Uterus (tissue), 2 donors: Measurements from ENCODE around the gene KCNK2.

Experiments
- POLR2A ChIP-seq, 2 donors: fragments of 450-650 bp; IDR thresholded peaks; one replicate each; pipeline ENCODE4 v1.6.1; 2016; ENCODE audit warnings: antibody characterized with exemption in 2 of 2, mild to moderate bottlenecking in 1 of 2, moderate library complexity in 1 of 2
- TF ChIP-seq, protein P1 (sequence below), 4 experiments: fragments of 200-600 bp in 2 of 4; fragments of 450-650 bp in 2 of 4; sonication (generic) in 2 of 4; IDR thresholded peaks; one replicate each; pipeline ENCODE4 v1.5.1; 2016 to 2019; ENCODE audit warnings: antibody characterized with exemption in 4 of 4, mild to moderate bottlenecking in 2 of 4, moderate library complexity in 1 of 4

DNA sequence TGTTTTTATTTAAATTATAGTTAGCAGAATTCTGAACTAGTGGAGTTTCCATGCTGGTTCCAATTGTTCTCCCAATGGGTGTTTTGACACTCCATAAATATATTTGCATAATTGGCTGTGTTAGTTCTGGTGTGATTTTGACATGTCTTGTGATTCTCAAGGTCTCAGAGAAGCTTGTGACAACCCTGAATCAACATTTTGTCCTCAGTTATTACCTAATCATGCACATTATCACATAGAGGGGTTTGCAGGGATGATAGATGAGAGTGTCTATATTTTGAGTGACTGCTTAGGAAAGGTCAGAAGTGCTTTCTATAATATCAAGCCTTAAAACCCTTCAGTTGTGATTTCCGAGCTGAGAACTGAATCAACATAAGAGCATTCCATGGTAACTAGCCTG, 11.5 kb upstream of the KCNK2 start:
- no peak for TF ChIP-seq POLR2A (IDR thresholded peaks at IDR 0.05)
- TF ChIP-seq, protein P1, sequence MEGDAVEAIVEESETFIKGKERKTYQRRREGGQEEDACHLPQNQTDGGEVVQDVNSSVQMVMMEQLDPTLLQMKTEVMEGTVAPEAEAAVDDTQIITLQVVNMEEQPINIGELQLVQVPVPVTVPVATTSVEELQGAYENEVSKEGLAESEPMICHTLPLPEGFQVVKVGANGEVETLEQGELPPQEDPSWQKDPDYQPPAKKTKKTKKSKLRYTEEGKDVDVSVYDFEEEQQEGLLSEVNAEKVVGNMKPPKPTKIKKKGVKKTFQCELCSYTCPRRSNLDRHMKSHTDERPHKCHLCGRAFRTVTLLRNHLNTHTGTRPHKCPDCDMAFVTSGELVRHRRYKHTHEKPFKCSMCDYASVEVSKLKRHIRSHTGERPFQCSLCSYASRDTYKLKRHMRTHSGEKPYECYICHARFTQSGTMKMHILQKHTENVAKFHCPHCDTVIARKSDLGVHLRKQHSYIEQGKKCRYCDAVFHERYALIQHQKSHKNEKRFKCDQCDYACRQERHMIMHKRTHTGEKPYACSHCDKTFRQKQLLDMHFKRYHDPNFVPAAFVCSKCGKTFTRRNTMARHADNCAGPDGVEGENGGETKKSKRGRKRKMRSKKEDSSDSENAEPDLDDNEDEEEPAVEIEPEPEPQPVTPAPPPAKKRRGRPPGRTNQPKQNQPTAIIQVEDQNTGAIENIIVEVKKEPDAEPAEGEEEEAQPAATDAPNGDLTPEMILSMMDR (IDR thresholded peaks at IDR 0.05) = no peak
